ENCODE results near the gene OR1J2. TPM values are rescaled to one million over a fixed set of nuclear protein-coding genes. Genes with fewer than 3 reads are reported as not detected.

OR1J2 gene
- total and polyA plus RNA-seq, 2 of the 8 experiments (the other 6 are each of a cell fraction or from before 2014, with no cell fraction given) = not detected

DNA sequence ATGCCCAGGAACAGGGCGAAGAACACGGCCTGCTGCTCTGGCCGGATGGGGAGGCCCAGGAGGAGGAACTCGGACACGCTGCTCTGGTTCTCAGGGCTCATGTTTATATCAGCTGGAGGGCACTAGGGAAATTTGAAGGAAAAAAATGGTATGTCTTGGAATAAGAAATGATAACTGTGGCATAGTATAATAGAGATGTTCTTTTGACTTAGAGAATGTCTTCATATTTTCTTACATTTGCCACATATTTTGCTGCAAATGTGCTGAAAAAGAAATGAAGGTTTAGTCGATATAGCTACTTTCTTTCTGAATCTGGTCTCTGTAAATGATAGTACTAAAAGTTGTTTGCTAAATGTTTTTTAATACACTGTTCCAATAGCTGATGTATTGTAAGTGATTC is 32.8 kb upstream of the OR1J2 start, which contains the start of gene OR1J1:
TSS of gene OR1J1 (minus strand) at position 101 of the 400 bp plus-strand sequence. CDS start at position 101, 0 bp downstream.
- POLR2A ChIA-PET (ENCODE audit: partially characterized antibody) = no interaction called here
- Histone ChIP-seq H3K23ac (ENCODE audit: insufficient read length) (no peak within 1 kb of the TSS), H3K56ac (replicated peaks; ENCODE audit: insufficient read length, low read depth, low read length) (no peak within 1 kb of the TSS), H3K36me3 (ENCODE audit: control insufficient read depth in 2 of 4, insufficient read depth in 4 of 4, low read length in 3 of 4) (no peaks in the 10 kb centered on the region), H3K4me2 (ENCODE audit: insufficient read depth in 1 of 2, low read depth in 2 of 2, low read length in 2 of 2) (no peak within 1 kb of the TSS), H2BK15ac (ENCODE audit: low read length) (no peak within 1 kb of the TSS), H3K4me1 (replicated peaks in 1 of 4; ENCODE audit: control insufficient read depth in 3 of 4, insufficient read depth in 4 of 4, low read length in 3 of 4) (no peaks in the 10 kb centered on the region), H2BK20ac (ENCODE audit: low read length) (no peak within 1 kb of the TSS), H4K8ac (ENCODE audit: extremely low read depth, insufficient read depth, low read length) (no peak within 1 kb of the TSS), H4K20me1 (replicated peaks in 1 of 2; ENCODE audit: control insufficient read depth in 1 of 2, insufficient read depth in 2 of 2, low read length in 2 of 2) (no peaks in the 10 kb centered on the region), H2AK5ac (ENCODE audit: low read depth, low read length) (no peak within 1 kb of the TSS), H2BK5ac (ENCODE audit: low read depth, low read length) (no peak within 1 kb of the TSS), H3K4ac (replicated peaks; ENCODE audit: insufficient read length, low read depth, low read length) (no peak within 1 kb of the TSS), H3K79me1 (ENCODE audit: low read depth, low read length) (no peaks in the 10 kb centered on the region), H3K18ac (ENCODE audit: extremely low read depth, low read length) (no peak within 1 kb of the TSS), H4K91ac (replicated peaks; ENCODE audit: insufficient read length, low read length) (no peak within 1 kb of the TSS), H2BK120ac (replicated peaks; ENCODE audit: low read depth, low read length) (no peak within 1 kb of the TSS), H3K27ac (ENCODE audit: low read depth, low read length) (no peak within 1 kb of the TSS), H3K4me3 (ENCODE audit: extremely low read depth in 1 of 4, insufficient read depth in 2 of 4, low read depth in 3 of 4, low read length in 4 of 4) (no peak within 1 kb of the TSS), H3K9me3 (ENCODE audit: insufficient read depth in 2 of 2, low read depth in 1 of 2, low read length in 1 of 2) (peaks cover 43 to 48% of the 10 kb centered on the region in 2 experiments), H2AFZ (ENCODE audit: low read length) (no peak within 1 kb of the TSS), H3K14ac (ENCODE audit: insufficient read length) (no peak within 1 kb of the TSS), H3K9ac (replicated peaks in 1 of 4; ENCODE audit: extremely low read depth in 1 of 4, low read depth in 3 of 4, low read length in 3 of 4) (no peak within 1 kb of the TSS), H2BK12ac (ENCODE audit: low read depth, low read length) (no peak within 1 kb of the TSS), H3K79me2 (ENCODE audit: control insufficient read depth in 1 of 2, insufficient read depth in 2 of 2, low read length in 2 of 2) (no peaks in the 10 kb centered on the region), H3K27me3 (replicated peaks in 1 of 4; ENCODE audit: control insufficient read depth in 3 of 4, extremely low read depth in 1 of 4, insufficient read depth in 3 of 4, low read length in 3 of 4) (no peaks in the 10 kb centered on the region; a peak in 1 of 7 replicates), H3K23me2 (ENCODE audit: low read depth, low read length) (no peaks in the 10 kb centered on the region), H4K5ac (ENCODE audit: insufficient read length, low read depth, low read length) (no peak within 1 kb of the TSS)
- no peak for TF ChIP-seq SIX5 (IDR thresholded peaks at IDR 0.05; ENCODE audit: low read depth, low read length)
- TF ChIP-seq HDAC2 (IDR thresholded peaks at IDR 0.05; ENCODE audit: borderline replicate concordance in 1 of 2, low read depth in 2 of 2, low read length in 2 of 2) = no peak
- TF ChIP-seq TBP (IDR thresholded peaks at IDR 0.05; ENCODE audit: low read depth, low read length) = no peak
- DNase-seq (ENCODE audit: low read depth in 1 of 2, low spot score in 2 of 2) (no peak), FAIRE-seq (no peak)
- 88% methylated on average over 6 of the region's 6 CpGs; no CpG with 5 or more reads in 1 of the 2 experiments for WGBS, 2 experiments (ENCODE audit: extremely low coverage in 1 of 2, insufficient coverage in 1 of 2, insufficient read length in 1 of 2, insufficient replicate concordance in 2 of 2, low coverage in 1 of 2, low lambda C conversion rate in 2 of 2, missing lambda C conversion rate in 1 of 2)
- CTCF ChIA-PET (ENCODE audit: partially characterized antibody) = no interaction called here

Data from H1 (cell line).